ENCODE data around the gene ADGRG1.

DNA sequence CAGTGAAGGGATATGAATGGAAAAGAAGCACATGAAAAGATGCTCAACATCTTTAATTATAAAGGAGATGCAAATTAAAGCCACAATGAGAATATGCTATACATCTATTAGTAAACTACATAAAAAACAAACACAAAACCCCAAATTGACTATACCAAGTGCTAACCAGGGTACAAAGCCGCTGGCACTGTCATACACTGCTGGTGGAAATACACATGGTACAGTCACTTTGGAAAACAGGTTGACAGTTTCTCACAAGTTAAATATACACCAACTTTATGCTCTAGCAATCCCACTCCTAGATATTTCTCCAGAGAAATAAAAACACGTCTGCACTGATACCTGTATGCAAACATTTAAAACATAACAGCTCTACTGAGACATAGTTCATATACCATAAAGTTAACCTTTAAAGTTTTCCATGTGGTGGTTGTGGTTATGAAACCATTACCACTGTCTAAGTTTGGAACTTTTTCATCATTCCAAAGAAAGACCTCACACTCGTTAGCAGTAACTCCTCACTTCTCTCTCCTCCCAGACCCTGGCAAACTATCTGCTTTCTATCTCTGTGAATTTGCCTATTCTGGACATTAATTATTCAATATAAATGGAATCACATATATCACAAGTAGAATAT is 43.3 kb upstream of the ADGRG1 start:
- TF ChIP-seq, protein P1, sequence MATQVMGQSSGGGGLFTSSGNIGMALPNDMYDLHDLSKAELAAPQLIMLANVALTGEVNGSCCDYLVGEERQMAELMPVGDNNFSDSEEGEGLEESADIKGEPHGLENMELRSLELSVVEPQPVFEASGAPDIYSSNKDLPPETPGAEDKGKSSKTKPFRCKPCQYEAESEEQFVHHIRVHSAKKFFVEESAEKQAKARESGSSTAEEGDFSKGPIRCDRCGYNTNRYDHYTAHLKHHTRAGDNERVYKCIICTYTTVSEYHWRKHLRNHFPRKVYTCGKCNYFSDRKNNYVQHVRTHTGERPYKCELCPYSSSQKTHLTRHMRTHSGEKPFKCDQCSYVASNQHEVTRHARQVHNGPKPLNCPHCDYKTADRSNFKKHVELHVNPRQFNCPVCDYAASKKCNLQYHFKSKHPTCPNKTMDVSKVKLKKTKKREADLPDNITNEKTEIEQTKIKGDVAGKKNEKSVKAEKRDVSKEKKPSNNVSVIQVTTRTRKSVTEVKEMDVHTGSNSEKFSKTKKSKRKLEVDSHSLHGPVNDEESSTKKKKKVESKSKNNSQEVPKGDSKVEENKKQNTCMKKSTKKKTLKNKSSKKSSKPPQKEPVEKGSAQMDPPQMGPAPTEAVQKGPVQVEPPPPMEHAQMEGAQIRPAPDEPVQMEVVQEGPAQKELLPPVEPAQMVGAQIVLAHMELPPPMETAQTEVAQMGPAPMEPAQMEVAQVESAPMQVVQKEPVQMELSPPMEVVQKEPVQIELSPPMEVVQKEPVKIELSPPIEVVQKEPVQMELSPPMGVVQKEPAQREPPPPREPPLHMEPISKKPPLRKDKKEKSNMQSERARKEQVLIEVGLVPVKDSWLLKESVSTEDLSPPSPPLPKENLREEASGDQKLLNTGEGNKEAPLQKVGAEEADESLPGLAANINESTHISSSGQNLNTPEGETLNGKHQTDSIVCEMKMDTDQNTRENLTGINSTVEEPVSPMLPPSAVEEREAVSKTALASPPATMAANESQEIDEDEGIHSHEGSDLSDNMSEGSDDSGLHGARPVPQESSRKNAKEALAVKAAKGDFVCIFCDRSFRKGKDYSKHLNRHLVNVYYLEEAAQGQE (IDR thresholded peaks at IDR 0.05; ENCODE audit: insufficient read depth in 1 of 2, low read depth in 2 of 2, low read length in 2 of 2): no peak
- no peak for TF ChIP-seq POLR2AphosphoS5 (IDR thresholded peaks at IDR 0.05; ENCODE audit: low read depth, low read length)

Data from PFSK-1 (cell line).